Measurements from ENCODE around the gene KCNT2. TPM values are rescaled to one million over a fixed set of nuclear protein-coding genes. Genes with fewer than 3 reads are reported as not detected.

KCNT2 gene
- total and polyA plus RNA-seq, 10 of the 15 experiments (the other 5 are each of a cell fraction or from before 2014, with no cell fraction given), result not detected

DNA sequence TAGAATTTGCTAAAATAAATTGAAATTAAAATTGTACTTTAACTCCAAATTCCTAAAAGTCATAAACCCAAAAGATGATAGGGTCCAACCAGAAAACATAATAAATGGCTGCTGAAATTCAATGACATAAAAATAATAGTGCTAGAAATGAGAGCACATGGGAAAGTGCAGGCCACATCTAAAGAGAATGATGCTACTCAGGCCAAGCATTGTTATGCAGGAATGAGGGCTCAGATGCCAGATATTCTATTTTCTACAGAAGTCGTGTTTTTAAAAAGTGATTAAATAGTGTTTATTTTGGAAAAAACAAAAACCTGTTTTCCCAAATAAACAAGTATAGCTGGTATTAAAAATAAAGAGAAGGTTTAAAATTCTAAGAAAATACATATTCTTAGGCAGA is 234.4 kb downstream of the KCNT2 start (continued):
- no peak for TF ChIP-seq ZNF24 (IDR thresholded peaks at IDR 0.05)
- TF ChIP-seq, protein P1, sequence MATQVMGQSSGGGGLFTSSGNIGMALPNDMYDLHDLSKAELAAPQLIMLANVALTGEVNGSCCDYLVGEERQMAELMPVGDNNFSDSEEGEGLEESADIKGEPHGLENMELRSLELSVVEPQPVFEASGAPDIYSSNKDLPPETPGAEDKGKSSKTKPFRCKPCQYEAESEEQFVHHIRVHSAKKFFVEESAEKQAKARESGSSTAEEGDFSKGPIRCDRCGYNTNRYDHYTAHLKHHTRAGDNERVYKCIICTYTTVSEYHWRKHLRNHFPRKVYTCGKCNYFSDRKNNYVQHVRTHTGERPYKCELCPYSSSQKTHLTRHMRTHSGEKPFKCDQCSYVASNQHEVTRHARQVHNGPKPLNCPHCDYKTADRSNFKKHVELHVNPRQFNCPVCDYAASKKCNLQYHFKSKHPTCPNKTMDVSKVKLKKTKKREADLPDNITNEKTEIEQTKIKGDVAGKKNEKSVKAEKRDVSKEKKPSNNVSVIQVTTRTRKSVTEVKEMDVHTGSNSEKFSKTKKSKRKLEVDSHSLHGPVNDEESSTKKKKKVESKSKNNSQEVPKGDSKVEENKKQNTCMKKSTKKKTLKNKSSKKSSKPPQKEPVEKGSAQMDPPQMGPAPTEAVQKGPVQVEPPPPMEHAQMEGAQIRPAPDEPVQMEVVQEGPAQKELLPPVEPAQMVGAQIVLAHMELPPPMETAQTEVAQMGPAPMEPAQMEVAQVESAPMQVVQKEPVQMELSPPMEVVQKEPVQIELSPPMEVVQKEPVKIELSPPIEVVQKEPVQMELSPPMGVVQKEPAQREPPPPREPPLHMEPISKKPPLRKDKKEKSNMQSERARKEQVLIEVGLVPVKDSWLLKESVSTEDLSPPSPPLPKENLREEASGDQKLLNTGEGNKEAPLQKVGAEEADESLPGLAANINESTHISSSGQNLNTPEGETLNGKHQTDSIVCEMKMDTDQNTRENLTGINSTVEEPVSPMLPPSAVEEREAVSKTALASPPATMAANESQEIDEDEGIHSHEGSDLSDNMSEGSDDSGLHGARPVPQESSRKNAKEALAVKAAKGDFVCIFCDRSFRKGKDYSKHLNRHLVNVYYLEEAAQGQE (IDR thresholded peaks at IDR 0.05; ENCODE audit: low read depth, low read length), result no peak
- TF ChIP-seq, protein P2, sequence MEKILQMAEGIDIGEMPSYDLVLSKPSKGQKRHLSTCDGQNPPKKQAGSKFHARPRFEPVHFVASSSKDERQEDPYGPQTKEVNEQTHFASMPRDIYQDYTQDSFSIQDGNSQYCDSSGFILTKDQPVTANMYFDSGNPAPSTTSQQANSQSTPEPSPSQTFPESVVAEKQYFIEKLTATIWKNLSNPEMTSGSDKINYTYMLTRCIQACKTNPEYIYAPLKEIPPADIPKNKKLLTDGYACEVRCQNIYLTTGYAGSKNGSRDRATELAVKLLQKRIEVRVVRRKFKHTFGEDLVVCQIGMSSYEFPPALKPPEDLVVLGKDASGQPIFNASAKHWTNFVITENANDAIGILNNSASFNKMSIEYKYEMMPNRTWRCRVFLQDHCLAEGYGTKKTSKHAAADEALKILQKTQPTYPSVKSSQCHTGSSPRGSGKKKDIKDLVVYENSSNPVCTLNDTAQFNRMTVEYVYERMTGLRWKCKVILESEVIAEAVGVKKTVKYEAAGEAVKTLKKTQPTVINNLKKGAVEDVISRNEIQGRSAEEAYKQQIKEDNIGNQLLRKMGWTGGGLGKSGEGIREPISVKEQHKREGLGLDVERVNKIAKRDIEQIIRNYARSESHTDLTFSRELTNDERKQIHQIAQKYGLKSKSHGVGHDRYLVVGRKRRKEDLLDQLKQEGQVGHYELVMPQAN (conservative IDR thresholded peaks at IDR 0.05), result no peak
- TF ChIP-seq CHD2 (IDR thresholded peaks at IDR 0.05; ENCODE audit: borderline replicate concordance, low read depth, low read length), result no peak
- no peak for TF ChIP-seq IKZF2 (IDR thresholded peaks at IDR 0.05)
- TF ChIP-seq, protein P3, sequence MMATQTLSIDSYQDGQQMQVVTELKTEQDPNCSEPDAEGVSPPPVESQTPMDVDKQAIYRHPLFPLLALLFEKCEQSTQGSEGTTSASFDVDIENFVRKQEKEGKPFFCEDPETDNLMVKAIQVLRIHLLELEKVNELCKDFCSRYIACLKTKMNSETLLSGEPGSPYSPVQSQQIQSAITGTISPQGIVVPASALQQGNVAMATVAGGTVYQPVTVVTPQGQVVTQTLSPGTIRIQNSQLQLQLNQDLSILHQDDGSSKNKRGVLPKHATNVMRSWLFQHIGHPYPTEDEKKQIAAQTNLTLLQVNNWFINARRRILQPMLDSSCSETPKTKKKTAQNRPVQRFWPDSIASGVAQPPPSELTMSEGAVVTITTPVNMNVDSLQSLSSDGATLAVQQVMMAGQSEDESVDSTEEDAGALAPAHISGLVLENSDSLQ (IDR thresholded peaks at IDR 0.05), result no peak
- no peak for TF ChIP-seq NFIC (IDR thresholded peaks at IDR 0.05; ENCODE audit: low read depth, low read length)
- no peak for TF ChIP-seq MYB (IDR thresholded peaks at IDR 0.05; ENCODE audit: borderline replicate concordance, low read depth, low read length)

Measured in GM12878 (cell line).